Renal cortical epithelial cell (primary cell): ENCODE results near the gene RPS13. TPM values are rescaled to one million over a fixed set of nuclear protein-coding genes. Genes with fewer than 3 reads are reported as not detected.
"Not testable (repeated sequence)": the region's sequence is repeated elsewhere in the genome, so short reads cannot be mapped to it uniquely, and the experiment has no call there.

Experiments
- DNase-seq: peaks from one replicate; pipeline ENCODE4 v3.0.0-alpha.2; 2011; ENCODE audit warnings: low read depth
- total RNA-seq: library from RNA; depleted of rRNA; stranded (reverse); fragments of >200 nt; gene quantifications from 2 replicates; pipeline ENCODE4 v1.2.3, GENCODE V29; 2014

Gene RPS13
- total RNA-seq, 1 donor from 2014 or later = 444 TPM

GRCh38 chr11:17036666-17037658, 40.5 kb downstream of the RPS13 start:
- DNase-seq = no peak

DNA sequence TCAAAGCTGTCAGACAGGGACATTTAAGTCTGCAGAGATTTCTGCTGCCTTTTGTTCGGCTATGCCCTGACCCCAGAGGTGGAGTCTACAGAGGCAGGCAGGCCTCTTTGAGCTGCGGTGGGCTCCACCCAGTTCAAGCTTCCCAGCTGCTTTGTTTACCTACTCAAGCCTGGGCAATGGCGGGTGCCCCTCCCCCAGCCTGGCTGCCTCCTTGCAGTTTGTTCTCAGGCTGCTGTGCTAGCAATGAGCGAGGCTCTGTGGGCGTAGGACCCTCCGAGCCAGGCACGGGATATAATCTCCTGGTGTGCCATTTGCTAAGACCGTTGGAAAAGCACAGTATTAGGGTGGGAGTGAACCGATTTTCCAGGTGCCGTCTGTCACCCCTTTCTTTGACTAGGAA, 43.4 kb downstream of the RPS13 start:
- DNase-seq = not testable (repeated sequence)

GRCh38 chr11:17026487-17027082, 50.9 kb downstream of the RPS13 start:
- no peak for DNase-seq

DNA sequence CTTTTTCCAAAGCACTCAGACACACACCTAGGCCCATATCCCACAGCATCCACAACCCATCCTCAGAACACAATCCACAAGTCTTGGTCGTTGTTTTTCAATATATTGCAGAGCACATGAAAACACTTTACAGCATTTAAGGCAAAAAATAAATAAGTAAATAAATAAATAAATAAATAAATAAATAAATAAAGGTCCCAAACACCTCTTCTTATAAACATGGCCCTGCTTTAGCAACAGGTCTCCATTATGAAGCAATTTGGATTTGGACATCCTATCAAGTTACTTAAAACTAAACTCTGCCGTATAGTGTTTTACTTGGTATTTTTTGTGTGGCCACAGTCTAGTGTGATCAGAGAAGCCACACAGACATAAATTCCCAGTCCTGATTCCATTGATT, 52.5 kb downstream of the RPS13 start:
- DNase-seq = no peak

Other genes with a start within 250 kb of the RPS13 start
- gene PLEKHA7, start 63.3 kb downstream of the RPS13 start, total RNA-seq = 6.4 and 22.2 TPM in 2 replicates
- 80.4 and 136 TPM in 2 replicates for gene PIK3C2A, start 130.3 kb upstream of the RPS13 start, total RNA-seq
- 38.5 and 38.7 TPM in 2 replicates for gene NUCB2, start 199.1 kb upstream of the RPS13 start, total RNA-seq